ENCODE results near the gene FBXO2.
A peak's percentile ranks its signal among the peaks of the same experiment; 100 is the strongest.

FBXO2 gene

DNA sequence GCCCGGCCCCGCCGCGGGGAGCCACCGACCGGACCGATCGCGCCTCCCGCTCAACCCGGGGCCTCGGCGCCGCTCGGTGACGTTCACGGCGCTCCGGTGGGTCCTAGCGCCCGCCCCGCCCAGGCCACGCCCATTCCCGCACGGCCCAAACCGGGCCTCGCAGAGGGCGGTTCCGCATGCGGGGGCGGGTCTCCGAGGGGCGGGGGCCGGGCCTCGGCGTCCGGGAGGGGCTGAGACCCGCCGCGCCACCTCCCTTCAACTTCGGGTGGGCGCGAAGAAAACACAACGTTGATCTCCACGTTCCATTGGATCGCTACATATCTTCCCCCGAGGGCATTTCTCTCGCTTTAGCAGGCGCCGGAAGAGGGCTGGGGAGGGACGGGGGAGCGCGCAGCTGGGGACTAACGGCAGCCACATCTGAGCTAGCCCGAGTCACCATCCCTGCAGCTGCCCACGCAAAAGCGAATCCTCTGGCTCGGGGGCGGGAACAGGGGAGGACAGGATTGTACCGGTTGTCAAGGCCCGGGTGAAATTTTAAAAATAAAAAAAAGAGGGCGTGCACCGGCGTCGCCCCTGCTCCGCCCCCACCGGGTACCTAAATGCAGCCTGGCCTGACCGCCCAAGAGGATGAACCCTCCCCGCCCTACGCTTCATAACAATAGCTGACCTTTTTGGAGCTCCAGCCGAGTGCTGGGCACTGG is 27.0 kb upstream of the FBXO2 start, which contains the start of gene MAD2L2:
TSS of gene MAD2L2 (minus strand) at position 78 of the 701 bp plus-strand sequence. CDS start 547 bp downstream, outside the sequence.
- DNase-seq: peak; percentile 89 to 91

- DNase-seq: no peak
Observed at GRCh38 chr1:11680270-11681070, 26.2 kb upstream of the FBXO2 start.

GRCh38 chr1:11678442-11678841 is 24.2 kb upstream of the FBXO2 start:
- DNase-seq: no peak

GRCh38 chr1:11676386-11677103 is 22.3 kb upstream of the FBXO2 start:
- no peak for DNase-seq

DNA sequence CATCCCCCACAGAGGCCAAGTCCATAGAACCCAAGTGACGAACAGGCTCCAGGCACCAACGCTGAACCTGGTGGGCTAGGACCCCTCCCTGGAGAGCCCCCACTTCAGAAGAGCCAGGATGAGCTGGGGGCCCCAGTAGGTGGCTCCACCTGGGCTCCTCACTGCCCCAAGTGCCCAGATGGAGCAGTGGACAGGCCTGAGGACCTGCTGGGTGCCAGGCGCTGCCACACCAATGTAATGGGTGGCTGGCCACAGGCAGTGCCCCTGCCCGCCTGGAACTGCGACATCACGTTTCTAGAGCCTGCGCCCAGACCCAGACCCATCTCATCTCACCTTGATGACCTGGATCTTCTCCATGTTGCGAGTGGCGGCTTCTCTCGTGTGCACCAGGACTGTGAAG is 21.1 kb upstream of the FBXO2 start:
- DNase-seq: no peak

DNA sequence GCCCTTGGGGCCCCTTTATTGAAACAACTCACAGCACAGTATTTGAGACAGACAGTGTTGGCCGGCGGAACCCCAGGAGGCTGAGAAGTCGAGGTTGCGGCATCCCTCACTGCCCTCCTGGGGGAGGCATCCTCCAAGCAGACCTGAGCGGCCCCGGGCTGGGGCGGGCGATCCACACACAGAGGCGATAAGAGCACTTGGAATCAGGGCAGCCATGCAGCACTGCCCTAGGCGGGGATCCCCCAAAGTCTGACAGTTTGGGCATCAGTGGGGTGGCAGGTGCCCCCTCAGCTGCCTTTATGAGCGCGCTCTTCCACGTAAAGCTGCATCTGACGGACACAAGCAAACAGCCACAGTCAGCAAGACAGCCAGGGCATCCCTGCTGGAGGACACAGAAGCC is 20.3 kb upstream of the FBXO2 start:
- DNase-seq: no peak

- no peak for DNase-seq
Observed at GRCh38 chr1:11673089-11673769, 19.0 kb upstream of the FBXO2 start.

DNA sequence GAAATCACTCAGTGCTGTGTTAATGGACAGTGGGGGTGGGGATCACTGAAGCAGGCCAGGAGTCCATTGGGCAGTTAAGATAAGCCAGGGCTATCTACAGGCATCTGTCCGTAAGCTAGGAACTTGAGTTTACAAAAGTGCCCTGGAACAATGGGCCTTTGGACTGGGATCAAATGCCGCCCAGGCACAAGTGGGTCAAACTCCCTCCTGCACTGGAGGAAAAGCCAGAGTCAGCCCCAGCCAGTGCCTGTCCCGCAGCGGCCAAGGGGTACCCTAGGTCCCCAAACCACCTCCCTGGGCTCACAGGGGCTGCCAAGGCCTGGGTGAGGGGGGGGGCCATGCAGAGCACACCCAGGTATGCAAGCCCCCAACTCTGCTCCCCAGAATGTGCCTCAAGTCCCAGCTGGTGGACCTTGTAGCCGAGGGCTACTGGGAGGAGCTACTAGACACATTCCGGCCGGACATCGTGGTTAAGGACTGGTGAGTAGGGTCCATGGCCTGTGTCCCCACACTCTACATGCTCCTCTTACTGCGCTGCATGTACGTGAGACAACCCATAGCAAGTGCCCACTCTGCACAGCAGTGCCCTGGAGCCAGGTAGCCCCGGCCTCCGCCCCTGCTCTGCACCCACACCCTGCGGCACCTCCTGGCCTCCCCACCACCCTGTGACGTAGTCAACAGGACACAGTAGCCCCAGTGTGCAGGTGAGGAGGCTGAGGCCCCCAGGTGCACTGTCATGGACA is 17.5 kb upstream of the FBXO2 start:
- DNase-seq: no peak

GRCh38 chr1:11671205-11671543 is 16.9 kb upstream of the FBXO2 start:
- DNase-seq: no peak

GRCh38 chr1:11670747-11671146 is 16.5 kb upstream of the FBXO2 start:
- no peak for DNase-seq

GRCh38 chr1:11668516-11668915 is 14.3 kb upstream of the FBXO2 start:
- DNase-seq: no peak

DNA sequence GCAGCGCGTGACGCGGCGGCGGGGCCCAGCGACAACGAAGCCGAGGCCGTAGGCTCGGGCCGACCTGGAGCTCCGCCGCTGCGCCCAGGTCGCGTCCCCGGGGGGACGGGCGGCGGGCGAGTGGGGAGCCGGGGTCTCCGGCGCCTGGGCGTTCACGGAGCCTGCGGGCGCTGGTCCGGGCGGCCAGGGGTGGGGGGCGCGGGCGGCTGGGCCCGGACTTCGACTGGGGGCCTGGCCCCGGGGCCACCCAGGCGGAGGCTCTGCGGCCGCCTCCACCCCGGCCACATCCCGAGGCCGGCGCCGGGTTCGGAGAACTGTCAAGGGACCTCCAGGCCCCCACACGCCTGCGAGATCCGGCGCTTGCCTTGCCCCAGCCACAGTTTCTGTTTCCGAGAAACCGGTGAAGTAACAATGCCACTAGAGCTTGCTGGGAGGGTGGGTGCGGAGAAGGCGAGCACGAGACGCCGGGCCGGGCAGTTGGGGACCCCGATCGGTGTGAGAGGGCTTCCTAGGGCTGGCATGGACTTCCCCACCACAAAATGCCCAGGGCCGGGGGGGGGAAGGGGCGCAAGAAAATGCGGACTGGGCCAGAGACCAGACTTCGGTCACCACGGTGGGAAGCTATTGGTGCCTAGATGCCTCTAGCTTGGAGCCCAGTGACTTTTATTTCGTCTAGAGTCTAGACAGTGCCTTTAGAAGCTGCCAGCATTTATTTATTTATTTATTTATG is 10.3 kb upstream of the FBXO2 start:
- DNase-seq: peak; percentile 45 to 53

DNA sequence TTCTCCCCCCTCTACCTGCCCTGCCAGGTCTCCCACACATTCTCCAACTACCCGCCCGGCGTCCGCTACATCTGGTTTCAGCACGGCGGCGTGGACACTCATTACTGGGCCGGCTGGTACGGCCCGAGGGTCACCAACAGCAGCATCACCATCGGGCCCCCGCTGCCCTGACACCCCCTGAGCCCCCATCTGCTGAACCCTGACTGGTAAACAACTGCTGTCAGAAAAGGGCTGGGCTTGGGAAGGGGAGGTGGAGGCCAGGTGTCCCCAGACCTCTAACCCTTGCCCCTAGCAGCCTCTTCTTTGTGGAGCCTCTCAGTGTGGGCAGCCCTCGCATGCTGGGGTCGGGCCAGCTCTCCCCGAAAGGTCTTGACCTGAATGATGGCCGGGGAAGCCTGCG is 6.9 kb upstream of the FBXO2 start:
- DNase-seq: no peak

- DNase-seq: no peak
Observed at GRCh38 chr1:11659748-11660147, 5.5 kb upstream of the FBXO2 start.

GRCh38 chr1:11658542-11658941 is 4.3 kb upstream of the FBXO2 start:
- no peak for DNase-seq

GRCh38 chr1:11657654-11658053 is 3.4 kb upstream of the FBXO2 start:
- no peak for DNase-seq

DNA sequence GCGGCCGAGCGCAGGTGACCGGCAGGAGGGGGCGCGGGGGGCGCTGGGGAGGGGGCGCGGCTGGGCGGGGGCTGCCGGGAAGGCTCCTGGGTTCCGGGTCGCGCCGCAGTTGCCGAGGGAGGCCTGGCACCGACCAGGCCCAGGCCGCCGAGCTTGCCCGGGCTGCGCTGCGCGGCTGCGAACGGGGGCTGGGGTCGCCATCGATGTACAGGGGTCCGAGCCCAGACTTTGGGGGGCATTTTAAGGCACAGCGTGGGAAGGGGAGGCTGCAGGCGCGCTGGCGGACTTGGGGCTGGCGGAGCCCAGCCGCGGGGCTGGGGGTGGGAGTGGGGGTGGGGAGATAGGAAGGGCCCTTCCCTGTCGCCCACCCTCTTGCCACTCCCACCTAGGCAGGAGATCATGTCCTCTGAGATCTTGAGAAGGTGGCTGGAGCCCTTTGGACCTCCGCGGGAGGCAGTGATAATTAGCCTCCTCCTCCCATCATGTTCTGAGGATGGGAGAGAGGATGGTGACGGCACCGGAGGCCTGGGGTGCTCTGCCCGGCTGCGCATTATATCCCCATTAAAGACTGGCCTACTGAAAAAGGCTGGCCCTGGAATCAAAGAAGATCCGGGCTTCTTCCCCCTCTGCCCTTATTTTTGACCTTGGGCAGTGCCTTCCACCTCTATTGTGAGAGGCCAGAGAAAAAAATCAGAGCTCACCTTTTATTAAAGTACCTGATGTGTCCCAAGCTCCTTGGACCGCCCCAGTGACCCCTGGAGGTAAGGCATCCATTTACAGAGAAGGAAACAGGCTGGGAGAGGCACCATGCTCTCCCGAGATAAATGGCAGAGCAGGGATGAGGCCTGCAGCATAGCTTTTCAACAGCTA is 945 bp upstream of the FBXO2 start:
- no peak for DNase-seq

GRCh38 chr1:11653861-11654136 is 430 bp downstream of the FBXO2 start:
- no peak for DNase-seq

- DNase-seq: no peak
Observed at GRCh38 chr1:11653101-11653860, 948 bp downstream of the FBXO2 start.

GRCh38 chr1:11652203-11652780 is 1.9 kb downstream of the FBXO2 start:
- no peak for DNase-seq

All from CD4-positive, alpha-beta T cell treated with Interleukin-1 beta for 1 hour (primary cell).